Common myeloid progenitor, CD34-positive (primary cell): Measurements from ENCODE around the gene RINL.

ENCODE experiments used
- CTCF ChIA-PET: fragments of 350-600 bp; sonication (Branson Sonifier 250); formaldehyde crosslinking; loops from one replicate; lab custom pipeline; 2021; ENCODE audit warnings: antibody characterized with exemption; lab: Charles Lee
- POLR2A ChIA-PET: fragments of 350-600 bp; sonication (Branson Sonifier 250); formaldehyde crosslinking; loops from one replicate; lab custom pipeline; 2021; ENCODE audit warnings: antibody characterized with exemption; lab: Charles Lee
- DNase-seq, 3 donors: peaks; one replicate each; pipeline versions ENCODE4 v3.0.0 to v3.0.0-alpha.2; 2013
- H3K27ac ChIP-seq, 2 experiments: 1 replicate in 1 of 2; 2 replicates in 1 of 2; pipeline ENCODE4 v1.7.0; 2013; ENCODE audit warnings: inconsistent platforms in 2 of 2, low read length in 2 of 2, mild to moderate bottlenecking in 2 of 2, low read depth in 1 of 2, moderate library complexity in 1 of 2; ENCODE audit not compliant: severe bottlenecking in 2 of 2, insufficient read depth in 1 of 2, poor library complexity in 1 of 2
- H3K27me3 ChIP-seq, 5 experiments: replicated peaks in 2 of 5; 1 replicate in 3 of 5; 2 replicates in 2 of 5; pipeline versions ENCODE4 v1.6.1 to v1.7.0; 2013; ENCODE audit warnings: low read length in 4 of 5, mild to moderate bottlenecking in 2 of 5, moderate library complexity in 2 of 5, inconsistent platforms in 1 of 5; ENCODE audit not compliant: insufficient read depth in 5 of 5, control insufficient read depth in 4 of 5
- H3K36me3 ChIP-seq, 4 experiments: 1 replicate in 2 of 4; 2 replicates in 2 of 4; pipeline versions ENCODE4 v1.6.1 to v1.7.0; 2013; ENCODE audit warnings: low read length in 3 of 4, control low read depth in 1 of 4, mild to moderate bottlenecking in 1 of 4; ENCODE audit not compliant: control insufficient read depth in 4 of 4, insufficient read depth in 4 of 4
- H3K4me1 ChIP-seq, 4 experiments: 1 replicate in 3 of 4; 2 replicates in 1 of 4; pipeline versions ENCODE4 v1.6.1 to v1.7.1; 2013; ENCODE audit warnings: low read length in 3 of 4, mild to moderate bottlenecking in 3 of 4, control low read depth in 1 of 4, inconsistent platforms in 1 of 4, moderate library complexity in 1 of 4; ENCODE audit not compliant: control insufficient read depth in 4 of 4, insufficient read depth in 4 of 4; ENCODE audit errors: control extremely low read depth in 1 of 4
- H3K4me3 ChIP-seq, 7 experiments: 1 replicate in 4 of 7; 2 replicates in 3 of 7; pipeline versions ENCODE4 v1.5.1 to v1.7.0; 2013; ENCODE audit warnings: mild to moderate bottlenecking in 7 of 7, low read length in 6 of 7, moderate library complexity in 6 of 7, inconsistent platforms in 2 of 7, low read depth in 2 of 7, control low read depth in 1 of 7; ENCODE audit not compliant: insufficient read depth in 4 of 7, control insufficient read depth in 1 of 7; ENCODE audit errors: extremely low read depth in 1 of 7
- H3K9me3 ChIP-seq, 5 experiments: 1 replicate in 4 of 5; 2 replicates in 1 of 5; pipeline versions ENCODE4 v1.6.1 to v1.7.1; 2013; ENCODE audit warnings: low read length in 4 of 5, mild to moderate bottlenecking in 2 of 5, inconsistent platforms in 1 of 5, low read depth in 1 of 5, moderate library complexity in 1 of 5; ENCODE audit not compliant: control insufficient read depth in 4 of 5, insufficient read depth in 2 of 5; ENCODE audit errors: control extremely low read depth in 1 of 5
- WGBS: methylation state at CpG from one replicate; pipeline ENCODE4 v1.1.5; 2013; ENCODE audit not compliant: insufficient coverage; 5-methylcytosine and 5-hydroxymethylcytosine counted together

Gene RINL

GRCh38 chr19:38849860-38850435 is 28.1 kb downstream of the RINL start, which contains the start of gene HNRNPL:
Gene HNRNPL (minus strand): TSS chr19:38849986. CDS start chr19:38849966, 20 bp downstream.
- WGBS: 0% methylated on average over 50 of the region's 50 CpGs
- Histone ChIP-seq H3K9me3 (no peaks in the 10 kb centered on the region), H3K27me3 (no peaks in the 10 kb centered on the region), H3K4me1 (peaks cover 6 to 39% (median 36%) of the 10 kb centered on the region in 4 experiments), H3K4me3 (peak within 1 kb of the TSS; percentile 64 to 97 (median 88)), H3K27ac (peak within 1 kb of the TSS; percentile 75 to 88), H3K36me3 (peaks cover 8 to 37% (median 27%) of the 10 kb centered on the region in 4 experiments)
- CTCF ChIA-PET: interaction anchor here (1.0 kb wide), 3 partner anchors 12 to 80 kb away, joined by 3 read pairs; partner anchors contain the start of genes MRPS12 and SARS2
- peak in 1 of 3 donors; percentile 100 for DNase-seq
- POLR2A ChIA-PET: interaction anchor here (1.0 to 1.8 kb wide), 6 partner anchors 12 to 50 kb away, joined by 3 to 6 read pairs (median 4); partner anchors contain the start of genes ECH1, NFKBIB, RINL and SIRT2

- no peaks in the 10 kb centered on the region for H3K27me3 ChIP-seq
- peaks cover 11 to 44% (median 34%) of the 10 kb centered on the region in 4 experiments for H3K36me3 ChIP-seq
- H3K27ac ChIP-seq: peak overlapping the region; percentile 75 to 88
- peak overlapping the region; percentile 58 to 78 (median 71) for H3K4me3 ChIP-seq
- ChIA-PET POLR2A (interaction anchor here (0.6 to 1.8 kb wide), 9 partner anchors 8 to 211 kb away, joined by 3 to 6 read pairs (median 3); partner anchors contain the start of genes ECH1, NFKBIB and SIRT2), CTCF (interaction anchor here (0.6 to 1.1 kb wide), 5 partner anchors 12 to 81 kb away, joined by 3 to 4 read pairs (median 3); partner anchors contain the start of genes ECH1, MRPS12 and SARS2)
- peaks cover 6 to 39% (median 36%) of the 10 kb centered on the region in 4 experiments for H3K4me1 ChIP-seq
- peak; percentile 94 to 98 (median 96) for DNase-seq
- 0% methylated on average over 35 of the region's 76 CpGs for WGBS
- no peaks in the 10 kb centered on the region for H3K9me3 ChIP-seq
Measured at GRCh38 chr19:38849147-38849859, 28.8 kb downstream of the RINL start.

- H3K4me1 ChIP-seq: peaks cover 6 to 39% (median 36%) of the 10 kb centered on the region in 4 experiments
- 59% methylated on average over 19 of the region's 22 CpGs for WGBS
- H3K4me3 ChIP-seq: peak overlapping the region; percentile 58 to 78 (median 71)
- no peak for DNase-seq
- ChIA-PET CTCF (interaction anchor here (0.6 to 1.6 kb wide), 8 partner anchors 11 to 82 kb away, joined by 3 to 5 read pairs (median 3); partner anchors contain the start of genes ECH1, MRPS12 and SARS2), POLR2A (interaction anchor here (0.6 to 1.8 kb wide), 11 partner anchors 8 to 210 kb away, joined by 3 to 8 read pairs (median 3); partner anchors contain the start of genes ECH1, NFKBIB and SIRT2)
- no peaks in the 10 kb centered on the region for H3K9me3 ChIP-seq
- H3K27me3 ChIP-seq: no peaks in the 10 kb centered on the region
- H3K27ac ChIP-seq: peak overlapping the region; percentile 75 to 88
- peaks cover 19 to 51% (median 42%) of the 10 kb centered on the region in 4 experiments for H3K36me3 ChIP-seq
Measured at GRCh38 chr19:38848299-38849146, 29.6 kb downstream of the RINL start.

GRCh38 chr19:38846097-38846496 is 32.0 kb downstream of the RINL start:
- Histone ChIP-seq H3K4me3 (no peak overlapping the region), H3K9me3 (no peaks in the 10 kb centered on the region), H3K27me3 (no peaks in the 10 kb centered on the region), H3K4me1 (peaks cover 6 to 24% (median 22%) of the 10 kb centered on the region in 4 experiments), H3K27ac (no peak overlapping the region), H3K36me3 (peaks cover 23 to 76% (median 64%) of the 10 kb centered on the region in 4 experiments)
- CTCF ChIA-PET: interaction anchor here (0.9 to 1.5 kb wide), 6 partner anchors 12 to 54 kb away, joined by 3 to 4 read pairs (median 4); partner anchors contain the start of gene NFKBIB
- 92% methylated on average over 2 of the region's 2 CpGs for WGBS
- DNase-seq: no peak
- POLR2A ChIA-PET: interaction anchor here (0.7 kb wide), 1 partner anchor 14 kb away, joined by 7 read pairs; the partner anchor contains the start of gene ECH1

- DNase-seq: no peak
- ChIA-PET POLR2A (interaction anchor here (0.7 kb wide), 1 partner anchor 14 kb away, joined by 7 read pairs; the partner anchor contains the start of gene ECH1), CTCF (interaction anchor here (0.9 to 1.5 kb wide), 5 partner anchors 13 to 46 kb away, joined by 3 to 4 read pairs (median 4); no protein-coding TSS in a partner anchor)
- H3K4me1 ChIP-seq: peaks cover 6 to 18% (median 16%) of the 10 kb centered on the region in 4 experiments
- H3K36me3 ChIP-seq: peaks cover 26 to 82% (median 69%) of the 10 kb centered on the region in 4 experiments
- no peak overlapping the region for H3K4me3 ChIP-seq
- 92% methylated on average over 11 of the region's 14 CpGs for WGBS
- no peak overlapping the region for H3K27ac ChIP-seq
- H3K27me3 ChIP-seq: no peaks in the 10 kb centered on the region
- no peaks in the 10 kb centered on the region for H3K9me3 ChIP-seq
Measured at GRCh38 chr19:38845374-38846024, 32.6 kb downstream of the RINL start.
